Hippocampal formation (tissue), 2 donors: Measurements from ENCODE around the gene AHCYL2.
"Not testable (repeated sequence)": the region's sequence is repeated elsewhere in the genome, so short reads cannot be mapped to it uniquely, and the experiment has no call there.

Source experiments
- DNase-seq, 2 donors: peaks; one replicate each; lab custom pipeline; 2025; lab: John Stamatoyannopoulos, UW

Gene AHCYL2

GRCh38 chr7:129453510-129454248 lies 228.8 kb downstream of the AHCYL2 start:
- DNase-seq = no peak

- no peak for DNase-seq
Observed at GRCh38 chr7:129454249-129454551, 229.4 kb downstream of the AHCYL2 start.

GRCh38 chr7:129456421-129456820 lies 231.6 kb downstream of the AHCYL2 start:
- DNase-seq = no peak

GRCh38 chr7:129457101-129457500 lies 232.3 kb downstream of the AHCYL2 start:
- DNase-seq = no peak

GRCh38 chr7:129458171-129458570 lies 233.3 kb downstream of the AHCYL2 start:
- DNase-seq = no peak

- no peak for DNase-seq
Observed at GRCh38 chr7:129461809-129462208, 237.0 kb downstream of the AHCYL2 start.

DNA sequence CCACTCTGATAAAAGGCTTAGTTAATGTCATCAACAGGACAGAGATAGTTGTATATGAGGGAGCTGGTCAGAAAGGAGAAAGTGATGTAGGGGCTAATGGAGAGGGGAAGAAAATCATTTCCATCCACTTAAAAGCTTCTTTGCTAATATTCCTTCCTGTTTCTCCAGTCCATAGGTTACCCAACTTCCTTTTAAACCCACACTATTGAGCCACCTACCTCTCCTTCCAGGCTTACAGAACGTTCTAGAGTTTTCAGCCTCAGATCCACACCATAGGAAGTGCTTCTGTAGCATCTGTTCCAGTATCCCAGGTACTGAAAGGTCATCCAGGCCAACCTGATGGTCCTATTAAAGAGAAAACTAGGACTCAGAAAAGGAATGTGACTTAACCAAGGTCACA lies 237.6 kb downstream of the AHCYL2 start:
- DNase-seq = no peak

DNA sequence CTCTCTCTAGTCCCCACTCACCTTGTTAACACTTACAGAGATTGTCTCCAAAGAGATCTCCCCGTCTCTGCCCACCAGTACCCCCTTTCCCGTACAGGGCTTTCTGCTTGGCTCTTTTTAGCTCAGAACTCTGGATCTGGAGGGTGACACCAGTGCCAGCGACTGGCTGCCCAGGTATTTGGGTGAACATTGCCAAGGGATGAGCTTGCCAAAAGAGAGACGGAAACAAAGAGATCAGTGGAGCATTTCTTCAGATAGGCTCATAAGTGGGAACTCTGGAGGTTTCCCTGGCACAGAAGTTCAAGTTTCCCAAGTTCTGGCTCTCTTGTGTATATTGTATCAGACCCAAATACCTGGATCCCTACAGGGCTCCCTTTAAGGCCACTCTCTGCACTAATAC lies 239.4 kb downstream of the AHCYL2 start:
- no peak for DNase-seq

DNA sequence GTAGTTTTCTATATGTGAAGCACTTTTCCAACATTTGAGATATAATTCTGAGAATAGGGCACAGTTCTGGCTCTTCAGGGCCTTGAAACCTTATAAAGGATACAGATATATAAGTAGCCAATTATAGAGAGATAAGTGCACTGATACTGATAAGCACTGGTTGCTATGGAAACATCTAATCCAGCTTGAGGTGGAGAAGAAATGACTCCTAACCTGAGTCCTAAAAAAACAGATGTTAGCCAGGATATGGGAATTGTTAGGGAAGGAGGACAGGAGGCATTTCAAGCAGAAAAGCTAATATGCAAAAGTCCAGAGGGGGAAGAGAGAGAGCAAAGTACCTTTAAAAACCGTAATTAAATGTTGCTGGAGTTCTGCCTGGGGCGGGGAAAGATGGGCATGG lies 240.2 kb downstream of the AHCYL2 start:
- DNase-seq = no peak

GRCh38 chr7:129466796-129467195 lies 242.0 kb downstream of the AHCYL2 start:
- DNase-seq = no peak

DNA sequence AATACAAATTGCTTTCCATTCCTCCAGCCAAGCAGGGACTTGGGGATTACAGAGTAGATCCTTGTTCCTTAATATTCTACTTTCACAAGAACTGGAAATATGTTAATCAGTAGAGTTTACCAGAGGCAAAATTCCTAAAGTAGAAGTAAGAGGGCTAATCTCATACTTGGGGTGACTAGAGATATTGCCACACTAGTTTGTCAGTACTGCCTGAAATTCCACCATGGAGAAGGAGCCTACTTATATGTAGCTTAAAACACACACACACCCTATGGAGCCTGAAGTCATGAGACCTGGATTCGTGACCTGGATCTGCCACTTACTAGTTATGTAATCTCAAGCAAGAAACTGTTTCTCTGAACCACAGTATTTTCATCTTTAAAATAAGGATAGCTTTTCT lies 243.3 kb downstream of the AHCYL2 start:
- no peak for DNase-seq

- no peak for DNase-seq
Observed at GRCh38 chr7:129468547-129468946, 243.7 kb downstream of the AHCYL2 start.

DNA sequence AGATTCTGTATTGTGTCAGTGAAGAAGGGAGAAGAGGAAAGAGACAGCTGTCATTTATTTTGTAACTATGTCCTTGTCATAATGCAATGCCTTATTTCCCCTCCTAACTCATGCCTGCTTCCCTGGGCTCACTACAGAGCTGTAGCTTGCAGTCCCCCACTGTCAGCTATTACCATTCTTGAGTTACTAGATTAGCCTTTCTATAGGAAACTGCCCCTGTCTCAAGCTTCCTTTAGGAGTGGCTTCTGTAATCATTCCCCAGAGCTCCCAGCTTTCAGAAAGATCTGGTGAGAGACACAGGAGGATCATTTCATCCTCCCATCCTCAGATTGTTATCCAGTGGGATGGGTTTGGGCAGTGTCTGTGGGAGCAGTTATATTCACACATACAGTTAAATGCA lies 245.1 kb downstream of the AHCYL2 start:
- no peak for DNase-seq

GRCh38 chr7:129470411-129470810 lies 245.6 kb downstream of the AHCYL2 start:
- no peak for DNase-seq

DNA sequence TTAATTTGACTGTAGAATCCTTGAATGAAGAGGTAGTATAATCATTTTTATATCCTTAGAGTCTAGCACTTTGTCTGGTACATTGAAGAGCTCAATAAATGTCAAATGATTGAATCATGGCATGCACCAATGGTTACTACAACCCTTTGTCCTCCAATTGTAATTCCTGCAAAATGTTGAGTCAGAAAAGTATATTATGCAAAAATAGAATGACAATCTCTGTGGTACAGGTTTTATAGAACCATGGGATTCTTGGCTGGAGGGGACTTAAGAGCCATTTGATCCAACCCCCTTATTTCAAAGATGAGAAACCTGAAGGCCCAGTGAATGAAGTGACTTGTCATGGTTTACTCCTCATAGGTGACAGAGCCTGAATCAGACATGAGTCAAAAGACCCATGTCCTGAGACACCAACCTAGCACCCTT lies 246.6 kb downstream of the AHCYL2 start:
- DNase-seq = no peak

DNA sequence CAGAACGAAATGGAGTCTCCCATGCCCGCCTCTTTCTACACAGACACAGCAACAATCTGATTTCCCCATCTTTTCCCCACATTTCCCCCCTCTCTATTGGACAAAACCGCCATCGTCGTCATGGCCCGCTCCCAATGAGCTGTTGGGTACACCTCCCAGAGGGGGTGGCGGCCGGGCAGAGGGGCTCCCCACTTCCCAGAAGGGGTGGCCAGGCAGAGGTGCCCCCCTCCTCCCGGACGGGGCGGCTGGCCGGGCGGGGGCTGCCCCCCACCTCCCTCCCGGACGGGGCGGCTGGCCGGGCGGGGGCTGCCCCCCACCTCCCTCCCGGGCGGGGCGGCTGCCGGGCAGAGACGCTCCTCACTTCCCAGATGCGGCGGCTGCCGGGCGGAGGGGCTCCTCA lies 251.1 kb downstream of the AHCYL2 start:
- DNase-seq = not testable (repeated sequence)

DNA sequence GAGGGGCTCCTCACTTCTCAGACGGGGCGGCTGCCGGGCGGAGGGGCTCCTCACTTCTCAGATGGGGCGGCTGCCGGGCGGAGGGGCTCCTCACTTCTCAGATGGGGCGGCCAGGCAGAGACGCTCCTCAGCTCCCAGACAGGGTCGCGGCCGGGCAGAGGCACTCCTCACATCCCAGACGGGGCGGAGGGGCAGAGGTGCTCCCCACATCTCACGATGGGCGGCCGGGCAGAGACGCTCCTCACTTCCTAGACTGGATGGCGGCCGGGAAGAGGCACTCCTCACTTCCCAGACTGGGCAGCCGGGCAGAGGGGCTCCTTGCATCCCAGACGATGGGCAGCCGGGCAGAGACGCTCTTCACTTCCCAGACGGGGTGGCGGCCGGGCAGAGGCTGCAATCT lies 251.6 kb downstream of the AHCYL2 start:
- not testable (repeated sequence) for DNase-seq
